ENCODE results near the gene GHRH. TPM values are rescaled to one million over a fixed set of nuclear protein-coding genes. Genes with fewer than 3 reads are reported as not detected.

GHRH gene
- total RNA-seq, 1 donor from 2014 or later, result not detected

- Mint-ChIP-seq H3K4me3 (ENCODE audit: unreplicated experiment) (no peak overlapping the region), H3K4me1 (ENCODE audit: unreplicated experiment) (peaks cover 16% of the 10 kb centered on the region), H3K36me3 (ENCODE audit: low read depth, unreplicated experiment) (peaks cover 42% of the 10 kb centered on the region), H3K27ac (ENCODE audit: unreplicated experiment) (no peak overlapping the region), H3K27me3 (ENCODE audit: unreplicated experiment) (no peaks in the 10 kb centered on the region), H3K9me3 (ENCODE audit: unreplicated experiment) (no peaks in the 10 kb centered on the region)
- TF ChIP-seq CTCF (IDR thresholded peaks at IDR 0.05; ENCODE audit: unreplicated experiment), result no peak
- no peak for DNase-seq (ENCODE audit: low spot score)
Measured at GRCh38 chr20:37308086-37309050, 46.8 kb upstream of the GHRH start.

GRCh38 chr20:37305839-37306238 lies 44.2 kb upstream of the GHRH start:
- no peak for DNase-seq (ENCODE audit: low spot score)
- no peaks in the 10 kb centered on the region for H3K27me3 Mint-ChIP-seq (ENCODE audit: unreplicated experiment)
- H3K27ac Mint-ChIP-seq (ENCODE audit: unreplicated experiment), result no peak overlapping the region
- no peaks in the 10 kb centered on the region for H3K9me3 Mint-ChIP-seq (ENCODE audit: unreplicated experiment)
- peaks cover 49% of the 10 kb centered on the region for H3K36me3 Mint-ChIP-seq (ENCODE audit: low read depth, unreplicated experiment)
- peaks cover 9% of the 10 kb centered on the region for H3K4me1 Mint-ChIP-seq (ENCODE audit: unreplicated experiment)
- H3K4me3 Mint-ChIP-seq (ENCODE audit: unreplicated experiment), result no peak overlapping the region
- no peak for TF ChIP-seq CTCF (IDR thresholded peaks at IDR 0.05; ENCODE audit: unreplicated experiment)

GRCh38 chr20:37305079-37305478 lies 43.5 kb upstream of the GHRH start:
- peaks cover 51% of the 10 kb centered on the region for H3K36me3 Mint-ChIP-seq (ENCODE audit: low read depth, unreplicated experiment)
- no peak overlapping the region for H3K27ac Mint-ChIP-seq (ENCODE audit: unreplicated experiment)
- no peaks in the 10 kb centered on the region for H3K9me3 Mint-ChIP-seq (ENCODE audit: unreplicated experiment)
- no peak overlapping the region for H3K4me3 Mint-ChIP-seq (ENCODE audit: unreplicated experiment)
- H3K27me3 Mint-ChIP-seq (ENCODE audit: unreplicated experiment), result no peaks in the 10 kb centered on the region
- peaks cover 3% of the 10 kb centered on the region for H3K4me1 Mint-ChIP-seq (ENCODE audit: unreplicated experiment)
- no peak for TF ChIP-seq CTCF (IDR thresholded peaks at IDR 0.05; ENCODE audit: unreplicated experiment)
- DNase-seq (ENCODE audit: low spot score), result no peak

- TF ChIP-seq CTCF (IDR thresholded peaks at IDR 0.05; ENCODE audit: unreplicated experiment), result no peak
- Mint-ChIP-seq H3K36me3 (ENCODE audit: low read depth, unreplicated experiment) (peaks cover 44% of the 10 kb centered on the region), H3K9me3 (ENCODE audit: unreplicated experiment) (no peaks in the 10 kb centered on the region), H3K27ac (ENCODE audit: unreplicated experiment) (no peak overlapping the region), H3K4me1 (ENCODE audit: unreplicated experiment) (no peaks in the 10 kb centered on the region), H3K4me3 (ENCODE audit: unreplicated experiment) (no peak overlapping the region), H3K27me3 (ENCODE audit: unreplicated experiment) (no peaks in the 10 kb centered on the region)
- DNase-seq (ENCODE audit: low spot score), result no peak
Measured at GRCh38 chr20:37303637-37304036, 42.0 kb upstream of the GHRH start.

GRCh38 chr20:37302981-37303380 lies 41.4 kb upstream of the GHRH start:
- Mint-ChIP-seq H3K9me3 (ENCODE audit: unreplicated experiment) (no peaks in the 10 kb centered on the region), H3K4me1 (ENCODE audit: unreplicated experiment) (no peaks in the 10 kb centered on the region), H3K36me3 (ENCODE audit: low read depth, unreplicated experiment) (peaks cover 39% of the 10 kb centered on the region), H3K27me3 (ENCODE audit: unreplicated experiment) (no peaks in the 10 kb centered on the region), H3K27ac (ENCODE audit: unreplicated experiment) (no peak overlapping the region), H3K4me3 (ENCODE audit: unreplicated experiment) (no peak overlapping the region)
- TF ChIP-seq CTCF (IDR thresholded peaks at IDR 0.05; ENCODE audit: unreplicated experiment), result no peak
- DNase-seq (ENCODE audit: low spot score), result no peak

Measured in endothelial cell (in vitro differentiated cells).